ENCODE data around the gene CSNK1G2.

The CSNK1G2 gene
- total RNA-seq, result 29.1 to 114 (median 59.5) reads per million in 17 experiments

- DNase-seq, result no peak
Observed at GRCh38 chr19:1941146-1942077, at the start of gene CSNK1G2. Gene CSNK1G2 (plus strand): TSS chr19:1941172. CDS start chr19:1969773, 28,601 bp downstream.

- DNase-seq, result peak in 2 of 4 experiments; percentile 19 to 22
Observed at GRCh38 chr19:1893791-1894190, 47.2 kb upstream of the CSNK1G2 start.

- DNase-seq, result peak in 3 of 4 experiments; percentile 52 to 64 (median 62)
Observed at GRCh38 chr19:1896508-1896907, 44.5 kb upstream of the CSNK1G2 start.

GRCh38 chr19:1901940-1902404 is 39.0 kb upstream of the CSNK1G2 start:
- DNase-seq, result peak; percentile 95 to 99 (median 98)

- peak in 1 of 4 experiments; percentile 26 for DNase-seq
Observed at GRCh38 chr19:1902923-1903322, 38.0 kb upstream of the CSNK1G2 start.

- DNase-seq, result no peak
Observed at GRCh38 chr19:1904860-1905109, 36.2 kb upstream of the CSNK1G2 start.

- peak; percentile 97 to 100 (median 99) for DNase-seq
Observed at GRCh38 chr19:1905110-1905862, 35.7 kb upstream of the CSNK1G2 start, which contains the start of the genes ADAT3 and SCAMP4. Gene ADAT3 (plus strand): TSS chr19:1905399. CDS start chr19:1912048, 6,649 bp downstream. Gene SCAMP4 (plus strand): TSS chr19:1905399. CDS start chr19:1915020, 9,621 bp downstream.

GRCh38 chr19:1905863-1906375 is 35.1 kb upstream of the CSNK1G2 start:
- DNase-seq, result no peak

GRCh38 chr19:1906985-1907562 is 33.9 kb upstream of the CSNK1G2 start:
- no peak for DNase-seq

- DNase-seq, result no peak
Observed at GRCh38 chr19:1907563-1908363, 33.2 kb upstream of the CSNK1G2 start.

- no peak for DNase-seq
Observed at GRCh38 chr19:1908364-1908678, 32.7 kb upstream of the CSNK1G2 start.

GRCh38 chr19:1909761-1910080 is 31.3 kb upstream of the CSNK1G2 start:
- no peak for DNase-seq

- peak in 1 of 4 experiments; percentile 10 for DNase-seq
Observed at GRCh38 chr19:1910177-1910576, 30.8 kb upstream of the CSNK1G2 start.

GRCh38 chr19:1911098-1911497 is 29.9 kb upstream of the CSNK1G2 start:
- no peak for DNase-seq

- DNase-seq, result no peak
Observed at GRCh38 chr19:1911995-1912394, 29.0 kb upstream of the CSNK1G2 start.

GRCh38 chr19:1912760-1913505 is 28.0 kb upstream of the CSNK1G2 start:
- no peak for DNase-seq

GRCh38 chr19:1913781-1914577 is 27.0 kb upstream of the CSNK1G2 start:
- DNase-seq, result no peak

GRCh38 chr19:1914826-1915341 is 26.1 kb upstream of the CSNK1G2 start:
- no peak for DNase-seq

GRCh38 chr19:1917146-1917545 is 23.8 kb upstream of the CSNK1G2 start:
- peak; percentile 35 to 46 (median 42) for DNase-seq

GRCh38 chr19:1917926-1918325 is 23.0 kb upstream of the CSNK1G2 start:
- DNase-seq, result no peak

Data from suppressor macrophage (primary cell).